HG03520 (cell line): ENCODE data around the gene C1orf198.

Source experiments
- ATAC-seq: cut with Tn5 transposase; IDR thresholded peaks from one replicate; pipeline ENCODE4 v1.9.1; 2021; ENCODE audit warnings: mild to moderate bottlenecking, moderate library complexity; ENCODE audit not compliant: unreplicated experiment

The C1orf198 gene

GRCh38 chr1:230894032-230894431 lies 25.7 kb upstream of the C1orf198 start:
- no peak for ATAC-seq

- ATAC-seq: peak; percentile 47
Observed at GRCh38 chr1:230892018-230892491, 23.7 kb upstream of the C1orf198 start.

- no peak for ATAC-seq
Observed at GRCh38 chr1:230891413-230891812, 23.1 kb upstream of the C1orf198 start.

- ATAC-seq: no peak
Observed at GRCh38 chr1:230884646-230885045, 16.3 kb upstream of the C1orf198 start.

DNA sequence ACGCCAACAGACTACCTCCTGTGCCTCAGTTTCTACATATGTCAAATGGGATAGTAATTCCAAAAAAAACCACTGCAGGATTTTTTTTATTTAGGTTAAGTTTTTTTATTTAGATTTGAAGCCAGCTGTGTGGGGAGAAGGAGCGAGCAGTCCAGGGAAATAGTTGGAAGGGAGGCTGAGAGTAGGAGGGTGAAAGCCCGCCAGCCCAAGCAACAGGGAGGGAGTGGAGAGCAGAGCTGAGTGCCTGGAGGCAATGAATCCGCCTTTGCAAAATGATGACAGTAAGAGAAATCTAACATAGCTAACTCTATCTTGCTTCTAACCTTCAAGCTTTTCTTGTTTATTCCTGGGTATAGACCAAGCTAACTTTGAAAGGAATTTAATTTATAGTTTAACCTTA lies 15.6 kb upstream of the C1orf198 start:
- no peak for ATAC-seq

GRCh38 chr1:230879778-230880177 lies 11.5 kb upstream of the C1orf198 start:
- no peak for ATAC-seq

- no peak for ATAC-seq
Observed at GRCh38 chr1:230878591-230878990, 10.3 kb upstream of the C1orf198 start.

GRCh38 chr1:230877924-230878590 lies 9.7 kb upstream of the C1orf198 start:
- no peak for ATAC-seq

DNA sequence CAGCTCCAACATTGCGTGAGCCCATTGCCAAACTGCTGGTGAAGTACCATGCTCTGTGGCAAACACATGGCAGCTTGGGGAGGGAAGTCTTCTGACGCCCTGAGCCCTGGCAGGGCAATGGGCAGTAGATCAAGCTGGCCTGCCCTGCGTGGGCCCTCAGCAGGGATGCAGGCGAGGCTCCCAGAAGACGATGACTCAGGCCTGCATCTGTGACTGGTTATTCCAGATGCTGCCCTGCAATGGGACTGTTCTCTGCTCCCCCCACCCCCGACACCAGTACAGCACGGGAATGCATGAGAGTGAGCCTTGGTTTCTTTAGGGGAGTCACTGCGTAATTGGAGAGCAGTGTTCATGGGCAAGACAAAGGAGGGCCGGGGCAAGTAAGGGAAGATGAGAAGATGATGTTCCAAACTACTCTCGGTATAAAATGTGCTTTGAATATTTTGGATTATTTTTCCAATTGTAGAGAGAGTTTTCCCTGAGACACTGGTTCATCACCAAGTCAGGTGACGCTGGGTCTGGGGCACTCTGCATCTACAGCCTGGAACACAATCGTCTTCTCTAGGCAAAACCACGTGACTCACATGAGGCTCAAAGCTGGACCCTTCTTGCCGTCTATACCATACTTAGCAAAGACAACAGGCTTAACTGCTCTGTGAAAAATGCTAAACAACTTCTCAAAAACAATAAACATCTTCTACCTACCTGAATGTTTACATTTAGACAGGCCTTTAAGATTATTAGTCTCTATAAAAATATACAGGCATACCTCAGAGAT lies 9.0 kb upstream of the C1orf198 start:
- ATAC-seq: no peak

- no peak for ATAC-seq
Observed at GRCh38 chr1:230876660-230877059, 8.3 kb upstream of the C1orf198 start.

- ATAC-seq: no peak
Observed at GRCh38 chr1:230875370-230875769, 7.0 kb upstream of the C1orf198 start.

- no peak for ATAC-seq
Observed at GRCh38 chr1:230870916-230871315, 2.6 kb upstream of the C1orf198 start.

DNA sequence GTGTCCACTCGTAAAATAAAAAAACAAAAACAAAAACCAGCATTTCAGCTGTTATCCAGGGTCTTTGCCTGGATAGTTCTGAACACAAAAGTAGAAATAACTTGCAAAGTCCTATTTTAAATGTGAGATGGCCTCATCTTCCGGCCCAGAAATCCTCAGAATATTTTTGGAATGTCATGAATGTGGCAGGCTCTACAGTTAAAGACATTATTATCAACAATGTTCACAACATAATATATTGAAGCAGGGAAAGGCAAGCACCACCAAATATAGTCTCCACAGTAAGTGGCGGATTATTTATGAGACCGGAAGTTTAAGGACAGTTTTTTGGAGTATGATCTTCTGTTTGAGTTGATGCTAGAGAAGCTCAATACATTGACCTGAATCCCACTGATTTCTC lies 1.2 kb upstream of the C1orf198 start:
- no peak for ATAC-seq

GRCh38 chr1:230868736-230869385 lies 540 bp upstream of the C1orf198 start:
- peak; percentile 17 for ATAC-seq

DNA sequence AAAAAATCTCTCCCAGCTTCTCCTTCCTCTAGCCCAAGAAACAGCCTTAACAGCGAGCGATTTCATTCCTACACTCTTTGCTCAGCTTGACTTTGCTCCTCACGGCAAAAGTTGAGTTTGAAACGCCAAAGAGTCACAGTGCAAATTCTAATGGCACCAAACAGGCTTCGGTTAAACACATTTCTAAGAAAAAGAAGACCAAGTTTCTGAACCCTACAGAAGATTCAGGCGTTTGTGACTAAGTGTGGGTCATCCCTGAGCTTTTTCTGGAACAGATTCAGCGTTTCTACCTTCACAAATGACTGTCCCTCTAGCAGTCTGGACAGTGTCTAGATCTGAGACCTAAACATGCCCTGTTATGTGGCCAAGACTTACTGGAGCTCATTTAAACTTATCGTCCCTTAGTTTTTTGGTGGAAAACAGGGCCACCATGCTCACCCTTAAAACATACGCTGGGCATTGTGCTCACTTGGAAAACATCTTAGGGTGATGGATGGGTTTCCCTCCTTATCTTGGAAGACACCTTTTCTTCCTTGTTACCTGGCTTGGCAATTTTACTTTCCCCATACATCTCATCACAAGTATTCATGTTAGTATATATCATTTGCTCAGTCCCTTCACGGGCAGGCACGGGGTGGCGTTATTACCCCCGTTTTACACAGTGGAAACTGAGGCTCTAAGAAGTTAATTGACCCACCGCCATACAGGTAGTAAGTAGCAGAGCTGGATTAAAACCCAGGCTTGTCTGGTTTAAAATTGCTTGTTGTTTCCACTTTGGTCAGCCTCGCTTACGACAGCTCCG lies 1.0 kb downstream of the C1orf198 start:
- no peak for ATAC-seq

- ATAC-seq: no peak
Observed at GRCh38 chr1:230866171-230867070, 1.9 kb downstream of the C1orf198 start.

DNA sequence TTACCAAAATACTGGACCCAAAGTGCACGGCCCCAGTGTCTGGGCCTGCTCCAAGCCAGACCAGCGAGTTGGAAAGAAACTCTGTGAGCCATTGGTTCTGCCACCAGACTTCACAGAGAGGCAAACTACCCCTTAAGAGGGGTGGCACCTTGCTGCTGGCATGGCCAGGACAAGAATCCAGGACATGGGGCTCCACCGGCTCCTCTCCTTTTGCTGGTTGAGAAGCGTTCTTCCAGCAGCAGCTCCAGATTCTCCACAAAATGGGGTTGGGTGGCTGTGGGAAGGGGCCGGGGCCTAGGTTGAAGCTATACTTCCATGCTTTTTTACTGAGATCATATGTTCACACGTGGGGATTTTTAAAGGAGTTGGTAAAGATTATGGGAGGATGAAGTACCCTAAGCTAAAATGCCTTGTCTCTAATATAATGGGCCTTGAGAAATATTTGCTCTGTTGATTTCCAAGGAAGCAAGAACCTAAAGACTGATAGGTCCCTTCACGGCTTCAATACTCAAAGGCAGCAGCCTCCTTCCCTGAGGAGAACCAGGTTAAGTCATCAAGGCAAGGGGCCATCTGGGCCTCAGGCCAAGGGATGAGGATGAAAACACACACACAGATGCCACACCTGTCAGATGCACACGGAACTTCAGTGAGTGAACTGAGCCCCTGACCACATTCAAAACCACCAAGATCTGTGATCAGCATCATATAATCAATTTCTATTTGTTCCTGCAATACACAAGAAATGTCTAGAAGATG lies 3.1 kb downstream of the C1orf198 start:
- no peak for ATAC-seq

DNA sequence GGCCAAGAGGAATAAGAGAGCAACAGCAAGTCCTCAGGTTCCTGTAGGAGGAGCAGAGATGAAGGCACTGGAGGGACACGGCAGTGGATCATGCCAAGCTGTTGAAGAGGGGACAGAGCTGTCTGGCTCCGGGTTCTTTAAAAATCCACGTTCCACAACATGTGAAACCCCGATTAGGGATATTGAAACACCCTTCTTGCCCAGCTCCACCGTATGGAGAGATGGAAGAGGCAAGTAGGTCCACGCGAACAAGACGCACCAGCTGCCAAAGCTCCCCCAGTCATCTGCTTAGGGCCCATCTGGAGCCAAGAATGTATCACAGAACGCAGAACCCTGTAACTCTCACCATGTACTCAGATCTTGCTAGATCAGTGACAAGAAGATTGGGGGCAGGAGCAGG lies 3.9 kb downstream of the C1orf198 start:
- no peak for ATAC-seq

DNA sequence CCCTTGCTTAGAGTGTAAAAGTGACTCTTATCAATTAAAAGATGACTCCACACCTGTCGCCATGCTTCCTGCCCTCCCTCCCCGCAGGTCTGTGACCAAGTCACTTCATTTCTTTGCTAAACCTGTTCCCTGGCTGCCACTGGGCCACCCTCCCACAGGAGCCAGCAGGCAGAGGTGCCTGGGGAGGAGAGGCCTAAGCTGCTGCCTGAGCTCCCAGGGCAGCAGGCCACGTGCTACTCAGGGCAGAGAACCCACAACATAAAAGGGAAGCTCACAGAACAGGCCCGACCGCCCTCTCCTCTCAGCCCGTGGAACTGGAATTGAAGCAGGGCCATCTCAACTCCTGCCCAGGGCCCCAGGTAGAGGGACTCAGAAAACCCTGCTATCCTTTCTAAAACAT lies 4.9 kb downstream of the C1orf198 start:
- ATAC-seq: no peak
